Measurements from ENCODE around the gene RHOA.
"Not testable (repeated sequence)": the region's sequence is repeated elsewhere in the genome, so short reads cannot be mapped to it uniquely, and the experiment has no call there.

RHOA gene

GRCh38 chr3:49358217-49358883 lies 53.4 kb downstream of the RHOA start, which contains the start of gene GPX1:
TSS of gene GPX1 (minus strand) at chr3:49358353. CDS start at chr3:49358278, 75 bp downstream.
- DNase-seq: peak; percentile 82 to 86

GRCh38 chr3:49357443-49358216 lies 54.1 kb downstream of the RHOA start:
- DNase-seq: peak; percentile 24 to 36

- peak; percentile 32 to 38 for DNase-seq
These were observed 54.7 kb downstream of the RHOA start for GRCh38 chr3:49357095-49357442.

- DNase-seq: no peak
These were observed 58.8 kb downstream of the RHOA start for GRCh38 chr3:49352890-49353421.

GRCh38 chr3:49352281-49352680 lies 59.5 kb downstream of the RHOA start:
- DNase-seq: no peak

GRCh38 chr3:49351521-49352011 lies 60.2 kb downstream of the RHOA start:
- DNase-seq: no peak

- DNase-seq: no peak
These were observed 62.2 kb downstream of the RHOA start for GRCh38 chr3:49349348-49350114.

- not testable (repeated sequence) for DNase-seq
These were observed 63.4 kb downstream of the RHOA start for GRCh38 chr3:49348361-49348760.

GRCh38 chr3:49346797-49347251 lies 65.0 kb downstream of the RHOA start:
- no peak for DNase-seq

GRCh38 chr3:49343163-49343562 lies 68.6 kb downstream of the RHOA start:
- DNase-seq: no peak

GRCh38 chr3:49341996-49342395 lies 69.8 kb downstream of the RHOA start:
- no peak for DNase-seq

- DNase-seq: peak; percentile 90 to 92
These were observed 71.6 kb downstream of the RHOA start, which contains the start of gene USP4 for GRCh38 chr3:49339941-49340800. TSS of gene USP4 (minus strand) at chr3:49340053. CDS start at chr3:49340024, 29 bp downstream.

- no peak for DNase-seq
These were observed 72.2 kb downstream of the RHOA start for GRCh38 chr3:49339581-49339940.

GRCh38 chr3:49333916-49334633 lies 77.7 kb downstream of the RHOA start:
- no peak for DNase-seq

- peak; percentile 45 to 47 for DNase-seq
These were observed 78.7 kb downstream of the RHOA start for GRCh38 chr3:49333091-49333490.

GRCh38 chr3:49329186-49329585 lies 82.6 kb downstream of the RHOA start:
- DNase-seq: no peak

GRCh38 chr3:49328350-49328749 lies 83.4 kb downstream of the RHOA start:
- DNase-seq: not testable (repeated sequence)

- peak in 1 of 2 donors; percentile 15 for DNase-seq
These were observed 84.3 kb downstream of the RHOA start for GRCh38 chr3:49327485-49327884.

GRCh38 chr3:49324768-49325167 lies 87.0 kb downstream of the RHOA start:
- DNase-seq: no peak

GRCh38 chr3:49316696-49317457 lies 94.9 kb downstream of the RHOA start:
- DNase-seq: no peak
